Testis (tissue), 2 donors: ENCODE measurements around the gene SPI1.

Experiments
- POLR2A ChIP-seq: fragments of 450-650 bp; IDR thresholded peaks from one replicate; pipeline ENCODE4 v1.6.1; 2017; ENCODE audit warnings: antibody characterized with exemption, mild to moderate bottlenecking, moderate library complexity
- TF ChIP-seq, protein P1 (sequence below), 3 experiments: fragments of 450-650 bp in 2 of 3; fragments of 200-600 bp in 1 of 3; sonication (generic) in 1 of 3; IDR thresholded peaks; one replicate each; pipeline ENCODE4 v1.5.1; 2016 to 2019; ENCODE audit warnings: antibody characterized with exemption in 3 of 3, mild to moderate bottlenecking in 2 of 3, moderate library complexity in 1 of 3

DNA sequence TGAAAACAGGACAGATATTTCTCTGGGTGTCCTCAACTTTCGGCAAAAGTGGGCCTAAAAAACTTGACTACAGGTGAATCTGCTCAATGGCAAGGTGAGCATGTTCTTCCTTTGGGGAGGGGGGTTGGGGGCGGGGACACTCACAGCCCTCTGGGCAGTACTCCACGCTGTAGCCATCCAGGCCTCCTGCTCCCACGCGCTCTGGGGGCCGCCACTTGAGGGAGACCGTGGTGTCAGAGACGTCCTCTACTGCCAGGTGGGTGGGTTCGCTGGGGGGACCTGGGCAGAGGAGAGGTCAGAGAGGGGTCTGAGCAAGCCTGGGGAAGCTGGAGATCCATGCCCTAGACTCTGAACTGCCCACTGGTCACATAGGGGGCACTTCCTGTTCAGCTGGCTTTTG lies 42.6 kb downstream of the SPI1 start:
- TF ChIP-seq, protein P1, sequence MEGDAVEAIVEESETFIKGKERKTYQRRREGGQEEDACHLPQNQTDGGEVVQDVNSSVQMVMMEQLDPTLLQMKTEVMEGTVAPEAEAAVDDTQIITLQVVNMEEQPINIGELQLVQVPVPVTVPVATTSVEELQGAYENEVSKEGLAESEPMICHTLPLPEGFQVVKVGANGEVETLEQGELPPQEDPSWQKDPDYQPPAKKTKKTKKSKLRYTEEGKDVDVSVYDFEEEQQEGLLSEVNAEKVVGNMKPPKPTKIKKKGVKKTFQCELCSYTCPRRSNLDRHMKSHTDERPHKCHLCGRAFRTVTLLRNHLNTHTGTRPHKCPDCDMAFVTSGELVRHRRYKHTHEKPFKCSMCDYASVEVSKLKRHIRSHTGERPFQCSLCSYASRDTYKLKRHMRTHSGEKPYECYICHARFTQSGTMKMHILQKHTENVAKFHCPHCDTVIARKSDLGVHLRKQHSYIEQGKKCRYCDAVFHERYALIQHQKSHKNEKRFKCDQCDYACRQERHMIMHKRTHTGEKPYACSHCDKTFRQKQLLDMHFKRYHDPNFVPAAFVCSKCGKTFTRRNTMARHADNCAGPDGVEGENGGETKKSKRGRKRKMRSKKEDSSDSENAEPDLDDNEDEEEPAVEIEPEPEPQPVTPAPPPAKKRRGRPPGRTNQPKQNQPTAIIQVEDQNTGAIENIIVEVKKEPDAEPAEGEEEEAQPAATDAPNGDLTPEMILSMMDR (IDR thresholded peaks at IDR 0.05): no peak
- TF ChIP-seq POLR2A: no peak
